ENCODE data around the gene PXK. TPM values are rescaled to one million over a fixed set of nuclear protein-coding genes. Genes with fewer than 3 reads are reported as not detected.

PXK gene
- total RNA-seq, 1 donor from 2014 or later: 14.3 TPM

GRCh38 chr3:58441514-58442450, 109.1 kb downstream of the PXK start:
- peaks cover 6% of the 10 kb centered on the region for H3K4me1 ChIP-seq
- H3K4me2 ChIP-seq: no peak overlapping the region
- no peak for DNase-seq (ENCODE audit: low spot score)
- Mint-ChIP-seq H3K4me3 (no peak overlapping the region), H3K27me3 (ENCODE audit: insufficient read depth, low read depth) (peaks cover 6% of the 10 kb centered on the region), H3K9me3 (no peaks in the 10 kb centered on the region), H3K27ac (no peak overlapping the region), H3K36me3 (no peaks in the 10 kb centered on the region), H3K4me1 (peaks cover 9% of the 10 kb centered on the region)
- H3K79me2 ChIP-seq (ENCODE audit: low read depth): no peaks in the 10 kb centered on the region
- H3K4me3 ChIP-seq: no peak overlapping the region
- no peaks in the 10 kb centered on the region for H3F3A ChIP-seq (ENCODE audit: low read depth)
- H3K9me3 ChIP-seq (ENCODE audit: low read depth): no peaks in the 10 kb centered on the region
- H4K20me1 ChIP-seq (ENCODE audit: low read depth): no peaks in the 10 kb centered on the region
- H3K36me3 ChIP-seq: no peaks in the 10 kb centered on the region
- no peak overlapping the region for H3K9ac ChIP-seq
- H2AFZ ChIP-seq (replicated peaks): no peak overlapping the region
- no peak overlapping the region for H3K27ac ChIP-seq
- TF ChIP-seq, protein P1, sequence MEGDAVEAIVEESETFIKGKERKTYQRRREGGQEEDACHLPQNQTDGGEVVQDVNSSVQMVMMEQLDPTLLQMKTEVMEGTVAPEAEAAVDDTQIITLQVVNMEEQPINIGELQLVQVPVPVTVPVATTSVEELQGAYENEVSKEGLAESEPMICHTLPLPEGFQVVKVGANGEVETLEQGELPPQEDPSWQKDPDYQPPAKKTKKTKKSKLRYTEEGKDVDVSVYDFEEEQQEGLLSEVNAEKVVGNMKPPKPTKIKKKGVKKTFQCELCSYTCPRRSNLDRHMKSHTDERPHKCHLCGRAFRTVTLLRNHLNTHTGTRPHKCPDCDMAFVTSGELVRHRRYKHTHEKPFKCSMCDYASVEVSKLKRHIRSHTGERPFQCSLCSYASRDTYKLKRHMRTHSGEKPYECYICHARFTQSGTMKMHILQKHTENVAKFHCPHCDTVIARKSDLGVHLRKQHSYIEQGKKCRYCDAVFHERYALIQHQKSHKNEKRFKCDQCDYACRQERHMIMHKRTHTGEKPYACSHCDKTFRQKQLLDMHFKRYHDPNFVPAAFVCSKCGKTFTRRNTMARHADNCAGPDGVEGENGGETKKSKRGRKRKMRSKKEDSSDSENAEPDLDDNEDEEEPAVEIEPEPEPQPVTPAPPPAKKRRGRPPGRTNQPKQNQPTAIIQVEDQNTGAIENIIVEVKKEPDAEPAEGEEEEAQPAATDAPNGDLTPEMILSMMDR (IDR thresholded peaks at IDR 0.05): no peak
- TF ChIP-seq EZH2 (IDR thresholded peaks at IDR 0.05) (no peak), EZH2phosphoT487 (IDR thresholded peaks at IDR 0.05) (no peak)
- H3K27me3 ChIP-seq: no peaks in the 10 kb centered on the region

- no peak overlapping the region for H2AFZ ChIP-seq (replicated peaks)
- Mint-ChIP-seq H3K4me1 (peaks cover 3% of the 10 kb centered on the region), H3K36me3 (peaks cover 4% of the 10 kb centered on the region), H3K27me3 (ENCODE audit: insufficient read depth, low read depth) (peaks cover 3% of the 10 kb centered on the region), H3K4me3 (no peak overlapping the region), H3K9me3 (peaks cover 39% of the 10 kb centered on the region), H3K27ac (no peak overlapping the region)
- DNase-seq (ENCODE audit: low spot score): peak; percentile 11
- H3K27ac ChIP-seq: no peak overlapping the region
- H3K36me3 ChIP-seq: no peaks in the 10 kb centered on the region
- H3K4me1 ChIP-seq: no peaks in the 10 kb centered on the region
- no peak overlapping the region for H3K4me2 ChIP-seq
- H3K79me2 ChIP-seq (ENCODE audit: low read depth): no peaks in the 10 kb centered on the region
- no peaks in the 10 kb centered on the region for H3K27me3 ChIP-seq
- TF ChIP-seq EZH2phosphoT487 (IDR thresholded peaks at IDR 0.05): no peak
- no peak overlapping the region for H3K4me3 ChIP-seq
- no peaks in the 10 kb centered on the region for H3F3A ChIP-seq (ENCODE audit: low read depth)
- H4K20me1 ChIP-seq (ENCODE audit: low read depth): no peaks in the 10 kb centered on the region
- peaks cover 10% of the 10 kb centered on the region for H3K9me3 ChIP-seq (ENCODE audit: low read depth)
- no peak overlapping the region for H3K9ac ChIP-seq
Measured at GRCh38 chr3:58452176-58452575, 119.5 kb downstream of the PXK start.

DNA sequence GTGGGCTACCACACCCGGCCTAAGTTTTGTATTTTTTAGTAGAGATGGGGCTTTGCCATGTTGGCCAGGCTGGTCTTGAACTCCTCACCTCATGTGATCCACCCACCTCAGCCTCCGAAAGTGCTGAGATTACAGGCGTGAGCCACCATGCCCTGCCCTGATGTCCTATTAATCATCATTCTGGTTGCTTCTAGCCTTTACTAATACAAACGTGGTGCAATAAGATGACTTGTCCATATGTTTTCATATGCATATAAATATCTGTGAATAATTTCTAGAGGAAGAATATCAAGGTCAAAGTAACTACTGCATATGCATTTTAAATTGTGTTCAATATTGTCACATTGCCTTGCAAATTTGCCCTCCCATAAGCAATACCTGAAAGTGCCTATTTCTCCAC, 126.5 kb downstream of the PXK start:
- no peaks in the 10 kb centered on the region for H4K20me1 ChIP-seq (ENCODE audit: low read depth)
- H3F3A ChIP-seq (ENCODE audit: low read depth): peaks cover 9% of the 10 kb centered on the region
- H3K27me3 Mint-ChIP-seq (ENCODE audit: insufficient read depth, low read depth): peaks cover 6% of the 10 kb centered on the region
- H3K36me3 ChIP-seq: no peaks in the 10 kb centered on the region
- H3K9me3 Mint-ChIP-seq: peaks cover 21% of the 10 kb centered on the region
- no peaks in the 10 kb centered on the region for H3K27me3 ChIP-seq
- H3K9ac ChIP-seq: no peak overlapping the region
- no peak overlapping the region for H3K4me3 Mint-ChIP-seq
- TF ChIP-seq EZH2phosphoT487 (IDR thresholded peaks at IDR 0.05) (no peak), EZH2 (IDR thresholded peaks at IDR 0.05) (no peak)
- TF ChIP-seq, protein P1 (IDR thresholded peaks at IDR 0.05): no peak
- no peak overlapping the region for H3K27ac Mint-ChIP-seq
- DNase-seq (ENCODE audit: low spot score): no peak
- H3K36me3 Mint-ChIP-seq: peaks cover 4% of the 10 kb centered on the region
- H3K79me2 ChIP-seq (ENCODE audit: low read depth): no peaks in the 10 kb centered on the region
- no peaks in the 10 kb centered on the region for H3K4me1 ChIP-seq
- H3K9me3 ChIP-seq (ENCODE audit: low read depth): peaks cover 10% of the 10 kb centered on the region
- H3K4me2 ChIP-seq: no peak overlapping the region
- H3K27ac ChIP-seq: no peak overlapping the region
- H3K4me1 Mint-ChIP-seq: peaks cover 11% of the 10 kb centered on the region
- H2AFZ ChIP-seq (replicated peaks): no peak overlapping the region
- no peak overlapping the region for H3K4me3 ChIP-seq

- no peak overlapping the region for H2AFZ ChIP-seq (replicated peaks)
- peak; percentile 14 for DNase-seq (ENCODE audit: low spot score)
- H3K36me3 Mint-ChIP-seq: no peaks in the 10 kb centered on the region
Measured at GRCh38 chr3:58462829-58463180, 130.1 kb downstream of the PXK start.

More at GRCh38 chr3:58462829-58463180, 130.1 kb downstream of the PXK start:
- Histone ChIP-seq H3K4me3 (no peak overlapping the region), H3K27ac (no peak overlapping the region), H3K79me2 (ENCODE audit: low read depth) (no peaks in the 10 kb centered on the region), H3K36me3 (no peaks in the 10 kb centered on the region), H4K20me1 (ENCODE audit: low read depth) (no peaks in the 10 kb centered on the region), H3K9ac (no peak overlapping the region), H3K27me3 (no peaks in the 10 kb centered on the region), H3K4me2 (no peak overlapping the region), H3K9me3 (ENCODE audit: low read depth) (no peaks in the 10 kb centered on the region), H3F3A (ENCODE audit: low read depth) (peaks cover 9% of the 10 kb centered on the region), H3K4me1 (no peaks in the 10 kb centered on the region)
- Mint-ChIP-seq H3K27me3 (ENCODE audit: insufficient read depth, low read depth) (peaks cover 5% of the 10 kb centered on the region), H3K4me3 (no peak overlapping the region), H3K4me1 (peaks cover 11% of the 10 kb centered on the region), H3K27ac (peak overlapping the region; percentile 65), H3K9me3 (no peaks in the 10 kb centered on the region)
- TF ChIP-seq, protein P1 (IDR thresholded peaks at IDR 0.05): no peak
- no peak for TF ChIP-seq EZH2phosphoT487 (IDR thresholded peaks at IDR 0.05)
- no peak for TF ChIP-seq EZH2 (IDR thresholded peaks at IDR 0.05)
